ENCODE results near the gene VSNL1.

DNA sequence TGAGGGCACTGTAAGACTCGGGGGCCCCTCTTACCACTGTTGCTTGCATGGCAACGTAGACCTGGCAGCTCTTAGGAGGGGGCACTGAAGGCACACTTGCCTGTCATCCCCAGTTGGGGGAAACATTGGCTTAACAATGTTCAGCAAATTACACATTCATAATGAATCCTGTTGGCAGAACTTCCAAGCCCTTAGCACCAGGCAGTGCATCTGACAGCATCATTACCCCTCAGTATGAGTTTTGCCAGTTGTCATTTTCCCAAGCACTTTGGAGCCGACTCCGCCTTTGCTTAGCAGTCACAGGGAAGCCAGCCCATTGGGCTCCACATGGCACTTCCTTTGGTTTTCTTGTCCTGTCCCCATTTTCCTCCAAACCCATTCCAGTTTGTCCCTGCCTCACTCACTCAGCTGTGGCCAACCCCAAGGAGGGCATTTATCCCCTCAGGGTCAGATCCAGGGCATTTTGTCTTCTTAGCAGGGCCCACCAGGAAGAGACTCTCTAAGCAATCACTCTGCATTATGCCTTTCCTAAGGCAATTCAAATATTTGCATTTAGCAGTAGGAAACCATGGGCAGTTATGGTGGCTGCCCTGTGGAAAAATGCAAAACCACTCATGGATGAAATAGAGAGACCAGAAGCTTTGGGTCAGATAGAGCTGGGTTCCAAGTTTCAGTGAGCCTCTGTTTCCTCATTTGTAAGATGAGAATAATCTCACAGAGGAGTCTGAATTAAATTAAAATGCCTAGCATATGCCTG lies 73.9 kb downstream of the VSNL1 start:
- no peak for TF ChIP-seq CTCF (conservative IDR thresholded peaks at IDR 0.05 in 1 of 2, IDR thresholded peaks at IDR 0.05 in 1 of 2; ENCODE audit: extremely low read depth in 1 of 2, insufficient read depth in 1 of 2, low read depth in 1 of 2, low read length in 2 of 2)
- TF ChIP-seq EZH2 (IDR thresholded peaks at IDR 0.05; ENCODE audit: borderline replicate concordance, low read length), result no peak
